OCI-LY1 (cell line): ENCODE data around the gene RAPGEF4.

Source experiments
- EZH2 ChIP-seq: fragments of 200-600 bp; sonication (generic), shearing (Covaris generic); IDR thresholded peaks from 2 replicates; pipeline ENCODE4 v1.8.0; 2017; ENCODE audit warnings: borderline replicate concordance, mixed run types, mild to moderate bottlenecking, antibody characterized with exemption, low read length, moderate library complexity, mixed read lengths
- TF ChIP-seq, protein P1 (sequence below): fragments of 200-600 bp; sonication (generic), shearing (Covaris generic); IDR thresholded peaks from 2 replicates; pipeline ENCODE4 v1.5.1; 2017; ENCODE audit warnings: mild to moderate bottlenecking, antibody characterized with exemption, low read length, moderate library complexity, mixed read lengths

DNA sequence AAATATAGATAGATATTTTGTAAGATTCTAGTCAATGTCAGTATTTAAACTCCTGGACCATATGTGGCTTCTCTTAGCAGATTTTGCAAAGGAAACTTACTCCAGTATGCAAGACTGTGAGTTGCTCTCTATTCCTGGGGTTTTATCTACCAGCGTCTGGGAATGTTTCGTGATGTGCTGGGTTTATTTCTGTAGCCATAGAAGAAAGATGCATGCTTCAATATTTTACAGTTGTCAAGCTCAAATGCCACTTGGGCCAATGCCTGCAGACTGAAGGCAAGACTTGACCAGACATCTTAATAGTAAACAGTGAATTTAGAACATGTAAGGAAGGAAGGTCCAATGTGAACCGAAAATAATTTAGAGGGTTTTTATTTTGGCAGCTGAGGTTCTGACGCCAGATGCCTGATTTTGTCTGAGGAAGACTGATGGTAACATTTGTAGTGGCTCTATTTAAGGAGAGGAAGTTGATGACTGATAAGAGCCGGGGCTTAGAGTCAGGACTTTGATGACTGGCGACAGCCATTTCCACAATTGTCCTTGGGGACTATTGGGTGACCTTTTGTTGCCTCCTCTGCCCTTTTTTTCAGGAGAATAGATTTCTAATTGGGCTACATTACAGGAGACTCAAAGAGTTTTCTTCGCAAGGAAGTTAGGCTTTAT, 154.3 kb downstream of the RAPGEF4 start:
- TF ChIP-seq, protein P1, sequence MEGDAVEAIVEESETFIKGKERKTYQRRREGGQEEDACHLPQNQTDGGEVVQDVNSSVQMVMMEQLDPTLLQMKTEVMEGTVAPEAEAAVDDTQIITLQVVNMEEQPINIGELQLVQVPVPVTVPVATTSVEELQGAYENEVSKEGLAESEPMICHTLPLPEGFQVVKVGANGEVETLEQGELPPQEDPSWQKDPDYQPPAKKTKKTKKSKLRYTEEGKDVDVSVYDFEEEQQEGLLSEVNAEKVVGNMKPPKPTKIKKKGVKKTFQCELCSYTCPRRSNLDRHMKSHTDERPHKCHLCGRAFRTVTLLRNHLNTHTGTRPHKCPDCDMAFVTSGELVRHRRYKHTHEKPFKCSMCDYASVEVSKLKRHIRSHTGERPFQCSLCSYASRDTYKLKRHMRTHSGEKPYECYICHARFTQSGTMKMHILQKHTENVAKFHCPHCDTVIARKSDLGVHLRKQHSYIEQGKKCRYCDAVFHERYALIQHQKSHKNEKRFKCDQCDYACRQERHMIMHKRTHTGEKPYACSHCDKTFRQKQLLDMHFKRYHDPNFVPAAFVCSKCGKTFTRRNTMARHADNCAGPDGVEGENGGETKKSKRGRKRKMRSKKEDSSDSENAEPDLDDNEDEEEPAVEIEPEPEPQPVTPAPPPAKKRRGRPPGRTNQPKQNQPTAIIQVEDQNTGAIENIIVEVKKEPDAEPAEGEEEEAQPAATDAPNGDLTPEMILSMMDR, result no peak
- TF ChIP-seq EZH2, result no peak
